GOT3 (cell line): ENCODE measurements around the gene PRUNE2.

ENCODE experiments used
- DNase-seq: peaks from one replicate; lab custom pipeline; 2025; ENCODE audit warnings: mixed read lengths; lab: John Stamatoyannopoulos, UW

Gene PRUNE2

DNA sequence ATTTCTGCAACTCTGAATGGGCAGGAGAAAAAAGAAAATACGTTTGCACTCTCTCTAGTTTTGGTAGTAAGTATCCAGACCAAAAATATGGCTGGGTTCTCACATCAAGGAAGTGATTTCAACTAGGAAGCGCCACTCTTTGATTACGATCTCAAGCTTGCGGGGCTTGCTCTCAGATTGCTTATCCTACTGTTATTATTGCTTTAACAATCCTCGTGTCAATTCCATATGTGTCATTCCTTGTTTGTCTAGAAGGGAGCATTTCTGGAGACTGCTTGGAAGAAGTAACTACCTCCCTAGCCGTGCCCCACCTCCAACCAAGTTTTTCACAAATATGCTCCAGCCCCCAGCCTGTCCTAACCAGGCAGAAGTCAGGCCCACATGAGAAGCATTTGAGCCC, 3.5 kb downstream of the PRUNE2 start:
- no peak for DNase-seq

DNA sequence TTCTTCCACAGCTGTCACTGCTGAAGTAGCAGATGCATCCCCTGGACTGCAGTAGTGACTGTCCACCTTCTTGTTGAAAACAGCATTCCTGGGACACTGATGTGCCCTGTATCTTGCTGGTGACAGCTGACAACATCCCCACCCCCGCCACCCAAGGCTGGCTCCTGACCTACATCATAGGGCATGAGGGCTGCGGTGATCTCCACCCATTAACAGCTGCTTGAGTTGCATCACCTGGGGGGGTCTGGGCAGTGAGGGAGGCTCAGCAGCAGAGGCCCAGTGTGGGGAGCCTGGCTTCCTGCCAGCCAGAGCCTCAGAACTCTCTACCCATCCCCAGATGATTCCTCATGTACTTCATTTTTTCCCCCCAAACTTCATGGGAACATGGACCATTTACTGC, 4.1 kb downstream of the PRUNE2 start:
- no peak for DNase-seq

DNA sequence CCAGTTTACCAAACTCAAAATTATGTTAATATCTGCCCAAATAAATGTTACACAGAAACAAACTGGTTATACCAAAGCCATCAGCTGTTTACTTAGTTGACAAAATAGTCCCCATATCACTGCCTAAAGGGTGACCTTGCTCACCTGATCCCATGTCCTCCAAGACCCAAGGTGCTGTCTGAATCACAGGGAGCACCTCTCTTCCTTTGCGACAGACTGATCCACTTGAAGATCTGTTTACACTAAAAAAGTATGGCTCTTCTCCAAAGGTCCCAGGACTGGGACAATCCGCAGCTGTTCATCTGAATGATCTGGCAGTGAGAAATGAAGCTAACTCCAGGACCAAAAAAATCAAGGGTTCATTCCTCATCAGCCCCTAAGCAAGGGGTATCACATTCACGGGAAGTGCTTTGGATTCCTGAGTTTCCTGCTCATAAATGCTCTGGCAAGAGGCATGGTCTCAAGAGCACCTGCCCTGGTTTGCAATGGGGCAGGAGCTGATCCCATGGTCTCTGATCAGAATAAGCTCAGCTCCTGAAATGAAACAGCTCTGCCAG, 5.0 kb downstream of the PRUNE2 start:
- DNase-seq: no peak

DNA sequence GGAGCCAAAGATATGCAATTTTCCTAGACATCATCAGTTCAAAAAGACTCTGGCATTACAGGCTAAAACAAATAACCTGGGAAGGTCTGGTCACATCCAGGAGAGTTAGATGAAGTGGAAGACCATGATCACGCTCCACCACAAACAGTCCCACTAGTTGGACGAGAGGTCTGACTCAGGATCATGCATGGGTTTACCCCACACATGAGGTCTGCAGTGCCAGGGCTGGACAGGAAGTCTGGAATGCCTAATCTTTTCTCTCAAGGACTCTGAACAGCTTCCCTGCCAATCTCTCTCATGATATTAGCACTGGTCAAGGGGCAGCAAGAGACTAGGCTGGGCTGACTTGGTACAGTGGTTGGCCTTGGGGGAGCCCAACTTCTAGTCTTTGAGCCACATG, 7.1 kb downstream of the PRUNE2 start:
- DNase-seq: no peak

DNA sequence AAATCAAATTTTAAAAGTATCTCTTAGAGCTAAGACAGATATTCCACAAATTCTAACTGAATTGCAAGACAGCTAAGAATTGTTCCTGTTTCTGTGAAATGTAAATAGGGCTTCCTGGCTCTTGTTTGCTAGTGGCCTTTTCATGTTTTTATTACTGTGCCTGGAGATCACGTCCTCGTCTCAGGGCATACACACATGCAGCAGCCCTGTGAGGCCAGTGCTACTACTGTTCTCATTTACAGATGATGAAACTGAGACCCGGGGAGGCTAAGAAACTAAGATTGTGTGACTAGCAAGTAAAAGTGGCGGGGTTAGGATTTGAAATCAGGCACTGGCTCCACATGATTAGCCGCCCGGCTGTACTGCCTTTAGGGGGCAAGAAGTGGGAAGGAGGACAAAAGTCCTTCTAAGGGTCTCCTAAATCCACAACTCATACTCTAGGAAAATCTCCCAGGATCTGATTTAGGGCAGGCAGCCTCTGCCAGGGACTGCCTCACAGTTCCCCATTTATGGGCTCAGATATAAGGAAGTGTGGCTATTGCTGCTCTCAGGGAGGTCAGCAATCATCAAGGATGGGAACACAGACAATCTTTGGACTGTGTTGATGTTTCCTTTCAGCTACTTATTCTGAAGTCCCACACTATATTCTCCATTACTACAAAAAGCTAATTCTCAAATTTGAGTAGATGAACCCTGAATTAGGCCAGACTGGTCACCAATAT, 7.9 kb downstream of the PRUNE2 start:
- no peak for DNase-seq

GRCh38 chr9:76896035-76896434, 9.9 kb downstream of the PRUNE2 start:
- no peak for DNase-seq

GRCh38 chr9:76895186-76895585, 10.7 kb downstream of the PRUNE2 start:
- DNase-seq: no peak

- DNase-seq: no peak
Observed at GRCh38 chr9:76894198-76894597, 11.7 kb downstream of the PRUNE2 start.

GRCh38 chr9:76893395-76893932, 12.4 kb downstream of the PRUNE2 start:
- DNase-seq: no peak

GRCh38 chr9:76891874-76892273, 14.0 kb downstream of the PRUNE2 start:
- no peak for DNase-seq

DNA sequence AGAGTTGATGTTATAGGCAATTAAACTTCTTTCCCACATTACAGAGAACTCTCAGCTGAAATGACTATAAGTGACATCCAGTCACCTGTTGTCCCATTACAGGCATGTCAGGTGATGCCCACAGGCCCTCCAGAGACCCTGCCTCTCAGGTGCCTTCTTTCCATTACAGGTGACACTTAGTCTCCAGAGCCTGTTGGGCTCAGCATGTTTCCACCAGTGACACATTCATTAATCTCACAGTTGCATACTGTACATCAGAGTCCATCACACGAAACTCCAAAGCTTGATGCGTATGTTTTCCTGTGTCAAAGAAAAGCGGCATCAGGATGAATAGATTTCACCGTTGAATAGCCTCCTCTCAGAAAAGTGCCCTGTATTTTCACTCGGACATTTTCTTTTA, 14.6 kb downstream of the PRUNE2 start:
- no peak for DNase-seq

DNA sequence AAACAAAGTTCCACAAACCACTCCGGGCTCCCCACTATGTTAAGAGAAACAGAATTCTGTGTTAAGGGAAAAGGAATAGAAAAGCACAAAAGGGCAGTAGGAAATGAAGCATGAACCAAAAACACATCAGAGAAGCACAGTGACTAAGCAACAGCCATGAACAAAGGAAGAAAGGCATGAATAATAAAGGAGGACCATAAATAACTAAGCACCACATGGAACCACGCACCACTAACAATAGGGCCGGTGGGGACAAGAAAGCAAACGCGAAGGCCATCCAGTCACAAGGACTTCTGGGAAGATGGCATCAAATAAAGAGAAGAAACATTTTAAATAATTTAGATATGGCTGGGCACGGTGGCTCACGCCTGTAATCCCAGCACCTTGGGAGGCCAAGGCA, 18.0 kb downstream of the PRUNE2 start:
- no peak for DNase-seq

DNA sequence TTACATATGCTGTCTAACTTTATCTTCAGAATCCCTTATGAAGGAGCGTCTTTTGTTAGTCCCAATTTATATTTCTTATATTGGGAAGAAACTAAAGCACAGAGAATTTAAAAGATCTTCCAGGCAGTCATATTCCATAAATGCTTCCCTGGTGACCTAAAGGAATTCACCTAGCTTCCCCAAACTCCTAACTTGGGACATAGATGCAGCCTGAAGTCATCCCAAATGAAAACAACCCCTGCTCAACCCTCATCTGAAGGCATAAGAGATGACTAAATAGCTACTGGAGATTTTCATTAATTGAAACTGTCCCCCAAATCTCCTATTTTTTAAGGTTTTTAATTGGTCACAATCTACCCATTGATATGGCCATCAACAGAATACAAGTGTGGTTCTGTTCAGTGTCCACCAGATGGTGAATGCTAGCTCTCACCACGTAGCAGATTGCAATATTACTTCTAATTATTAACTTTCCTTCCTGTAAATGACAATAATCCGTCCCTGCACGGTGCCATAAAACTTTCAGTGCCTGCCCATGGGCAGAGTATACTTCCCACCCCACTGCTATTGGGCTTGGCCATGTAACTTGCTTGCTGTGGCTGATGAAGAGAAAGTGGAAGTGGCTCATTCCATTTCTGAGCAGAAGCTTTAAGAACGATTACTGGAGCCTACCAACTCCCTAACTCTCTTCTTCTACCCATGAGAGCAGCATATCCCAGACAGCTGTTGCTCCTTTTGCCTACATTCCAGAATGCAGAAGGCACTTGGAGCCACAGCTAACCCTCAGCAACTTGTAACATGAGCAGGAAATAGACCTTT, 18.7 kb downstream of the PRUNE2 start:
- DNase-seq: no peak

GRCh38 chr9:76886318-76886717, 19.6 kb downstream of the PRUNE2 start:
- DNase-seq: no peak

GRCh38 chr9:76884823-76885222, 21.1 kb downstream of the PRUNE2 start:
- DNase-seq: no peak

DNA sequence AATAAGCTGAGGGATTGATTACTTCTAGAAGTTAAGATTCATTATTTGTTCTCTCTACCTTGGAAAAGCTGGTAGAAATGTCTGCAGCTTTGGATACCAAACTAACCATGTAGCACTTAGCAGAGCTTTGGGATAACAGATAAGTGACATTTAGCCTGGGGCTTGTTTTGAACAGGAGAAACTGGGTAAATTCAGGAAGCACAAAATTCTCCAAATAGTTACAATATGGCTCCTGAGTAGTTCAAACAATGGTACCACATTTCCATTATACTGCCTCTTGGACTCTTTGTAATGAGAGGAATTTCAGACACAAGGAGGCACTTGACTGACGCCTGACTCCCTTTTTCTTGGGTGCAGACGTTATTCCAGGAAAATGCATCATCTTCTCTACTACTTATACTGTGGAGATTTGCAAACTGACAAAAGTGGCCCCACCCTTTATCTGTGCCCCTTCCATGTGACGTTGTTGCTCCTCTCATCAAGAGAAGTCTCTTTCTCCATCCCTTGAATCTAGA, 22.5 kb downstream of the PRUNE2 start:
- DNase-seq: no peak

DNA sequence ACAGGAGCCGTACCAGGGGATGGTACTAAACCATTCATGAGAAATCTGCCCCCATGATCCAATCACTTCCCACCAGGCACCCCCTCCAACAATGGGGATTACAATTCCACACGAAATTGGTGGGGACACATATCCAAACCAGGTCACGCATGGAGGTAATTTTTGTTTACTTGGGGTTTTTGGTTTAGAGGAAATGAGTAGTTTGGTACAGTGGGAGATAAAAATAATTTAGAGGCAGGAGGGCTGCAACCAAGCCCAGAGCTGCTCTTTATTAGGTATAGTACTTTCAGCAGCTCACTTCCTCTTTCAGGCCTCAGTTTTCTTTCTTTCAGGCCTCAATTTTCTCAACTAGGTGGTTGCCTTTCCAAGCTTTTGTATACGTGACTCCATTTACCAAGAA, 23.2 kb downstream of the PRUNE2 start:
- no peak for DNase-seq

GRCh38 chr9:76880210-76880609, 25.7 kb downstream of the PRUNE2 start:
- DNase-seq: no peak

DNA sequence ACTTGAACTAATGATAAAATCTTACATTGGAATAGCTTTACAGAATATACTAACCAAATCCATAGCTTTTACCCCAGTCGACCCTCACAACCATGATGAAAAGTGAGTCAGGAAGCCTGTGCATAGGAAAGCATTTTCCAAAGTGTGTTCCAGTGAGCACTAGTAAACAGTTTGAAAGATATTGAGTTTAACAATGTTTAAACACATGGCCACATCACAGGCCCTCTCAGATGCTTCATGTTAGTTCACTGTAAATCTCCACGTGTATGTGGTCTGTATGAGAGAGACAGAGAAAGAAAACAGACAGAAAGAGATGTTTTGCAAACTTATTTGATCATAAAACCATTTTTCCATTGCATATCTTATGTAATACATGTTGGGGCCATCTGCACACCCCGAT, 27.0 kb downstream of the PRUNE2 start:
- DNase-seq: no peak

DNA sequence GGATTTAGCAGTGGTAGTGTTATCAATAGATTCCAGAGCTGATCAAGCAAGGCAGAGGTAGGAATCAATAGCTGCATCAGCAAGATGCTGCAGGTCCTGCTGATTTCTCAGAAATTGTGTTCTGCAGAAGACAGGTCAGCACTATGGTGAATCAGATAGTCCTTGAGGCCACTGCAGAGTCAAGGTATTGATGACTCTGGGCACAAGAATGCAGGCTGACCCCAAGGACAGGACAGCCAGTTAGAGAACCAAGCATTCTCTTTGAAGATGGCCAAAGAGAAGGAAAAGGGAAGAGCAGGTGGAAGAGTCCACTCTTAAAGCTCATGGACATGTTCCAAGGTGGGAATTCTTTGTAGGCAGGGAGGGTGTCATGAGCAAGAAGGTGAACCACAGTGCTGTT, 28.0 kb downstream of the PRUNE2 start:
- no peak for DNase-seq

DNA sequence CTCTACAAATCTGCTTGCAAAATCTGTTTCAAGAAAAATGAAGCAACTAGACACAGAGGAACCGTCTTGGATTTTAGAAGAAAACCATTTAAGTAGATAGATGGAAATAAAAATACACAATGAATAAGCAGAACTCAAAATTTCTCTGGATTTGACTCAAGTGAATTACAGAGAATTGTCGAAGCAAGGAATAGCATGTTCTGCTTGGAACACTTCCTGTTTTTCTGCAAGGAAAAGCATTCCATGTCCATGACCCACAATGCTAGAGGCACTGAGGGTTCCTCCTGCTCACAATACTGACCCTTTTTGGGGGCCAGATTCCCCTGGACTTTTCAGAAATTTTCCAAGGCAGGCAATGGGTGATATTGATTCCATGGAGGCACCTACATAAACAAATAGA, 29.8 kb downstream of the PRUNE2 start:
- DNase-seq: no peak

- no peak for DNase-seq
Observed at GRCh38 chr9:76873821-76874220, 32.1 kb downstream of the PRUNE2 start.
